ENCODE results near the gene PDCD1LG2.

Gene PDCD1LG2

DNA sequence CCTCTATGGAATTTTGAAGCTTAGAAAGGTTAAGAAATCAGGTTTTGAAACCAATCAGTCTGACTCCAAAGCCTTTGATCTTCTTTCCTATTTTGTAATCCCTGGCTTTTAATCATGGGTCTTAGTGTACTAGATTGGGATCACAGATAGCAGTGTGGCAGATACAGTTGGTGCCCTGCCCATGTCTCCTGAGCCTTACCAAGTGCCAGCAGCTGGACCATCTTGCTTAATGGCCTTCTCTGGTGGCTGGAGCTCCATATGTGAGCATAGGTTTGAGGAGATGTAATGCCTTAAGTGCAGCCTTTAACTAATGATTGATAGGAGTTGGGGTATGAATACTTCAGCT lies 101.8 kb downstream of the PDCD1LG2 start:
- TF ChIP-seq, protein P1, sequence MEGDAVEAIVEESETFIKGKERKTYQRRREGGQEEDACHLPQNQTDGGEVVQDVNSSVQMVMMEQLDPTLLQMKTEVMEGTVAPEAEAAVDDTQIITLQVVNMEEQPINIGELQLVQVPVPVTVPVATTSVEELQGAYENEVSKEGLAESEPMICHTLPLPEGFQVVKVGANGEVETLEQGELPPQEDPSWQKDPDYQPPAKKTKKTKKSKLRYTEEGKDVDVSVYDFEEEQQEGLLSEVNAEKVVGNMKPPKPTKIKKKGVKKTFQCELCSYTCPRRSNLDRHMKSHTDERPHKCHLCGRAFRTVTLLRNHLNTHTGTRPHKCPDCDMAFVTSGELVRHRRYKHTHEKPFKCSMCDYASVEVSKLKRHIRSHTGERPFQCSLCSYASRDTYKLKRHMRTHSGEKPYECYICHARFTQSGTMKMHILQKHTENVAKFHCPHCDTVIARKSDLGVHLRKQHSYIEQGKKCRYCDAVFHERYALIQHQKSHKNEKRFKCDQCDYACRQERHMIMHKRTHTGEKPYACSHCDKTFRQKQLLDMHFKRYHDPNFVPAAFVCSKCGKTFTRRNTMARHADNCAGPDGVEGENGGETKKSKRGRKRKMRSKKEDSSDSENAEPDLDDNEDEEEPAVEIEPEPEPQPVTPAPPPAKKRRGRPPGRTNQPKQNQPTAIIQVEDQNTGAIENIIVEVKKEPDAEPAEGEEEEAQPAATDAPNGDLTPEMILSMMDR (conservative IDR thresholded peaks at IDR 0.05; ENCODE audit: low read length) = no peak
- peak; percentile 11 for DNase-seq (ENCODE audit: low read depth)
- no peak overlapping the region for H3K4me3 ChIP-seq (ENCODE audit: low read length)

DNA sequence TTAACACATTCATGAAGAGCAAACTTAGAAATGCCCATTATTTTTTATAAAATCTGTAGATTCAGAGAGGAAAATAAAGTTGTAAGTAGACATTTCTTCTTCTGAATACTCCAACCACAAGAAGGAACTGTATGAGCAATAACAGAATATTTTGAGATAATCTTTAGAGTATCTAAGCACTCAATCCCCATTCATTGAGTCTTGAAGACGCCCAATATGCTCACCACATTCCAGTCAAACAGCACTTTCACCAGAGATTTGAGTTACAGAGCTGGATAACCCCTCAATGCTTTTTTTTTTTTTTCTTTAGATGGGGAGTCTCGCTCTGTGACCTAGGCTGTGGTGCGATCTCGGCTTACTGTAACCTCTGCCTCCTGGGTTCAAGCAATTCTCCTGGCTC lies 103.9 kb downstream of the PDCD1LG2 start:
- TF ChIP-seq, protein P1 (conservative IDR thresholded peaks at IDR 0.05; ENCODE audit: low read length) = no peak
- no peak for DNase-seq (ENCODE audit: low read depth)
- H3K4me3 ChIP-seq (ENCODE audit: low read length) = no peak overlapping the region

DNA sequence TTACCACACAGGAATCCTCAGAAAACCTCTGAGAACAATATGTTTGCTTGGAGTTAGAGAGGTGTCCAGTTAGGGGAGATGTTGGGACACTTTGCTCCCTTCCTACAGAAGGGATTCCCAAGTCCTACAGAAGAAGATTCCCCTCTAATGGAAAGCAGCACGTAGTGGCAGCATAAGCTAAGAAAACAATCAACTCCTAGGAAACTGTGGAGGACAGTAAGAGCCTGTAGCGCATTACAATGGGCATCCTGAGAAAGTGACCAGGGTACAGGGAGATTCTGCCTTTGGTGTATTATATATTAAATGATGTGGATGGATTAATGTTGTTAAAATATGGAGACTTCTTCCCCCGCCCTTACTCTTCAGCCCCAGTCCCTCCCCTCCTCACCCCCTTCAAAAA lies 104.7 kb downstream of the PDCD1LG2 start:
- no peak overlapping the region for H3K4me3 ChIP-seq (ENCODE audit: low read length)
- TF ChIP-seq, protein P1 (conservative IDR thresholded peaks at IDR 0.05; ENCODE audit: low read length) = no peak
- no peak for DNase-seq (ENCODE audit: low read depth)

DNA sequence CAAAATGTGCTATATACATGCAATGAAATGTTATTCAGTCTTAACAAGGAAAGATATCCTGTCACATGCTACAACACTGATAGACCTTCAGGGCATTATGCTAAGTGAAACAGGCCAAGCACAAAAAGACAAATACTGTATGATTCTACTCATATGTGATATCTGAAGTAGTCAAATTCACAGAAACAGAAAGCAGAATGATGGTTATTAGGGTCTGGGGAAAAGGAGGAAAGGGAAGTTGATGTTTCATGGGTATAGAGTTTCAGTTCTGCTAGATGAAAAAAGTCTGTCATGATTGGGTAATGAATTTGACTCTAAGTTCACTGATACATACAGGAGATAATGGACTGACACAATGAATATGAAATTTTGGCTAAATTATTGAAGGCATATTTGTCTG lies 107.4 kb downstream of the PDCD1LG2 start:
- TF ChIP-seq, protein P1 (conservative IDR thresholded peaks at IDR 0.05; ENCODE audit: low read length) = no peak
- no peak for DNase-seq (ENCODE audit: low read depth)
- H3K4me3 ChIP-seq (ENCODE audit: low read length) = no peak overlapping the region

DNA sequence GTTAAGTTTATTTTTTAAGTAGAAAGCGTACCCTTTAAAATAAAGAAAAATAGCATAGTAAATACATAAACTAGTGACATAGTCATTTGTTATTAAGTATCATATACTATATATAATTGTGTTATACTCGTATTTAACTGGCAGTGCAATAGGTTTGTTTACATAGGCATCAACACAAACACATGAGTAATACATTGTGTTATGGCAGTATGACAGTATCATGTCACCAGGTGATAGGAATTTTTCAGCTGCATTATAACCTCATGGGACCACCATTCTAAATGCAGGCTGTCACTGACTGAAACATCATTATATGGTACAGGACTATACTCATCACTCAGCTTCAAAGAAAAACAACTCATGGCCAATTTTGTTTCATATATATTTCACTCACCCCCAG lies 110.2 kb downstream of the PDCD1LG2 start:
- DNase-seq (ENCODE audit: low read depth) = no peak
- H3K4me3 ChIP-seq (ENCODE audit: low read length) = no peak overlapping the region
- TF ChIP-seq, protein P1 (conservative IDR thresholded peaks at IDR 0.05; ENCODE audit: low read length) = no peak
